ENCODE measurements around the gene SMIM24. TPM values are rescaled to one million over a fixed set of nuclear protein-coding genes. Genes with fewer than 3 reads are reported as not detected.
A peak's percentile ranks its signal among the peaks of the same experiment; 100 is the strongest.

The SMIM24 gene
- total RNA-seq, 4 donors from 2014 or later: 0.29 to 0.78 TPM; not detected in 2

GRCh38 chr19:3504735-3505134 lies 24.4 kb upstream of the SMIM24 start:
- intact Hi-C loops (cut with DNase I; ENCODE audit: low total_unique reads): no loop called here
- 86 to 91% methylated on average over 5 of the region's 5 CpGs for WGBS, 2 donors
- H3K4me3 ChIP-seq (ENCODE audit: low read depth, poor library complexity, severe bottlenecking): no peak overlapping the region
- no peak for DNase-seq (ENCODE audit: low spot score in 2 of 2)
- TF ChIP-seq, protein P1, sequence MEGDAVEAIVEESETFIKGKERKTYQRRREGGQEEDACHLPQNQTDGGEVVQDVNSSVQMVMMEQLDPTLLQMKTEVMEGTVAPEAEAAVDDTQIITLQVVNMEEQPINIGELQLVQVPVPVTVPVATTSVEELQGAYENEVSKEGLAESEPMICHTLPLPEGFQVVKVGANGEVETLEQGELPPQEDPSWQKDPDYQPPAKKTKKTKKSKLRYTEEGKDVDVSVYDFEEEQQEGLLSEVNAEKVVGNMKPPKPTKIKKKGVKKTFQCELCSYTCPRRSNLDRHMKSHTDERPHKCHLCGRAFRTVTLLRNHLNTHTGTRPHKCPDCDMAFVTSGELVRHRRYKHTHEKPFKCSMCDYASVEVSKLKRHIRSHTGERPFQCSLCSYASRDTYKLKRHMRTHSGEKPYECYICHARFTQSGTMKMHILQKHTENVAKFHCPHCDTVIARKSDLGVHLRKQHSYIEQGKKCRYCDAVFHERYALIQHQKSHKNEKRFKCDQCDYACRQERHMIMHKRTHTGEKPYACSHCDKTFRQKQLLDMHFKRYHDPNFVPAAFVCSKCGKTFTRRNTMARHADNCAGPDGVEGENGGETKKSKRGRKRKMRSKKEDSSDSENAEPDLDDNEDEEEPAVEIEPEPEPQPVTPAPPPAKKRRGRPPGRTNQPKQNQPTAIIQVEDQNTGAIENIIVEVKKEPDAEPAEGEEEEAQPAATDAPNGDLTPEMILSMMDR (IDR thresholded peaks at IDR 0.05): no peak
- no peak for TF ChIP-seq POLR2A (IDR thresholded peaks at IDR 0.05)

DNA sequence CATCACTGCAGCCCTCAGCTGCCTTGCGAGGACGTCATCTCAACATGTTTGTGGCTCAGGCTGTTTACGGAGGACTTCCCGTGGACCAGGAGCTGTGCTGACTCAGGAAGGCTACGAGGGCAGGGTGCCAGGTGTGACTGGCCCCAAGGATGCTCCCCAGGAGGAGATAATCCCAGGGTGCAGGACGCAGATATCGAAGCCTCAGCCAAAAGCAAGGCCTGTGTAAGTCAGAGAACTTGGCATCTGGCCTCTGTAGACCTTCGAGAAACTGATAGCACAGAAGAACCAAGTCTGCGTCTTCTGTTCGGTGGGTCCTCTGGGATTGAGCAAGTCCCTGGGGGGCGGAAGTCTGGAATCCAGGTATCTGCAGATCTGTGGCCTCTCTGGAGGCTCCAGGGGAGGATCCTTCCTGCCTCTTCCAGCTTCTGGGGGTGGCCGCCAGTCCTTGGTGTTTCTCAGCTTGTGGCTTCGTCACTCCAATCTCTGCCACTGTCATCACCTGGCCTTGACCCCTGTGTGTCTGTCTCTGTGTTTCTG lies 22.8 kb upstream of the SMIM24 start:
- no peak overlapping the region for H3K4me3 ChIP-seq (ENCODE audit: low read depth, poor library complexity, severe bottlenecking)
- intact Hi-C loops (cut with DNase I; ENCODE audit: low total_unique reads): no loop called here
- DNase-seq (ENCODE audit: low spot score in 2 of 2): no peak
- TF ChIP-seq, protein P1 (IDR thresholded peaks at IDR 0.05): no peak
- TF ChIP-seq POLR2A (IDR thresholded peaks at IDR 0.05): no peak
- whole genome bisulfite sequencing, 2 donors: 85 to 93% methylated on average over 9 to 13 of the region's 13 CpGs

GRCh38 chr19:3501780-3502179 lies 21.5 kb upstream of the SMIM24 start:
- WGBS, 2 donors: 77 to 85% methylated on average over 3 of the region's 3 CpGs
- no peak for TF ChIP-seq POLR2A (IDR thresholded peaks at IDR 0.05)
- TF ChIP-seq, protein P1 (IDR thresholded peaks at IDR 0.05): no peak
- intact Hi-C loops (cut with DNase I; ENCODE audit: low total_unique reads): no loop called here

DNA sequence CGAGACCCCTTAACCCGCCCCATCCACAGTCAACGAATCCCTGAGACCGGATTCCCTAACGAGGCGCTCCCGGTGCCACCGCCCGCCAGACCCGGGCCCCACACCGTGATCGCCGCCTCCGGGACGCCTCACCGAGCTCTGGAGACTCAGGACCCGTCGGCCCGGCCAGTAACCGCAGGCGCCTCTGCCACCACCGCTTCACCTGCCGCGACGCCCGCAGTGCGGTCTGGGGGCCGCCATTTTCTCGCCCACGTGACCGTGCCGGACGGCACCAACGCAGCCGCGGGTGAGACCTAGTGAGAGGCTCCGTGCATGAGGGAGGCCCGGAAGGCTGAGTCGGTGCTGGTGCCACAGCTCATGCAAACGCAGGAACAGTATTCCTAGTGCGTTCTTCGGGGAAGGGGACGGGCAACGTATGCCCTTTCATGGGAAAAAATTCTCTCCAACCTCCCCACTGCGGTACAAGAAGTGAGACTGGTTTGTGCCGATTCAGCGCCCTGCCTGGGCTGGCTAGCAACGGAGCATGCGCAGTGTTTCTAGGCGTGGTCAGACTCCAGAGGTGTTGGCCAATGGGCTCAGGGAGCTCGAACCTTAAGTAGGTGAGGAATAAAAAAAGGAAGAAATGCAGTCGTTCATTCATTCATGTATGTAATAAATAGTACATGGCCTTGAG lies 20.2 kb upstream of the SMIM24 start, which contains the start of gene DOHH:
DOHH (minus strand) TSS at position 246 of the 673 bp plus-strand sequence. CDS start 3,860 bp downstream, outside the sequence.
- intact Hi-C loops (cut with DNase I; ENCODE audit: low total_unique reads): no loop called here
- DNase-seq (ENCODE audit: low spot score in 2 of 2): peak; percentile 93 to 98
- 0% methylated on average over 21 to 49 of the region's 52 CpGs for WGBS, 2 donors
- TF ChIP-seq POLR2A (IDR thresholded peaks at IDR 0.05): no peak
- TF ChIP-seq, protein P1 (IDR thresholded peaks at IDR 0.05): no peak
- H3K4me3 ChIP-seq (ENCODE audit: low read depth, poor library complexity, severe bottlenecking): peak within 1 kb of the TSS; percentile 78

More at GRCh38 chr19:3501780-3502179, 21.5 kb upstream of the SMIM24 start:
- DNase-seq (ENCODE audit: low spot score in 2 of 2): no peak
- H3K4me3 ChIP-seq (ENCODE audit: low read depth, poor library complexity, severe bottlenecking): no peak overlapping the region

DNA sequence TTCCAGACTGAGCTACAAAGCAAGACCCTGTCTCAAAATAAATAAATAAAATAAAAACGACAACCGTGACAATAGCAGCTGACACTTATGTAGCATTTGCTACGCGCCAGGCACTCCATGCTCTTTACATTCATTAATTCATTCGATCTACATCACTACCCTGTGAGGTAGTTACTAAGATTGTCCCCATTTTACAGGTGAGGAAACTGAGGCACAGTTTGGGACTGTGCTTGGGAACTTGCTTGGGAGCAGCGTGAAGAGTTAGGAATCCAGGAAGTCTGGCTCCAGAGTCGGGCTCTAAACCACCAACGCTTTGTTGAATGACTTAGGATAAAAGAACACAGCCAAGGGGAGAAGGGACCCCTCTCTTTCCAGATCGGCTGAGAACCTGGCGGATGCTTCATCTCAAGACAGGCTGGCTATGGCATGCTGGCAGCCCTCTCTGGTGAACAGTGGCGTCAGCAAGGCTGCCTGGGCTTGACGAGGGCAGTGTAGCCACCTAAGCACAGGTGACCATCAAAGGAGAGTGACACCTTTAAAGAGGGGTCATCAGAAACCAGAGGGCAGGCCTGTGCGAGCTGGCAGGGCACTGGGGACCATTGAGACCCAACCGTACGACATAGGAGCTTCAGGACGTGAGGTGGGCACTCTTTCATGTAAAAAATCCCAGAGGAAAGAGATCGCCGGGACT lies 19.6 kb upstream of the SMIM24 start:
- 19 to 23% methylated on average over 18 of the region's 18 CpGs for WGBS, 2 donors
- intact Hi-C loops (cut with DNase I; ENCODE audit: low total_unique reads): no loop called here
- DNase-seq (ENCODE audit: low spot score in 2 of 2): no peak
- TF ChIP-seq POLR2A (IDR thresholded peaks at IDR 0.05): no peak
- TF ChIP-seq, protein P1 (IDR thresholded peaks at IDR 0.05): no peak
- peak overlapping the region; percentile 78 for H3K4me3 ChIP-seq (ENCODE audit: low read depth, poor library complexity, severe bottlenecking)

All from lower leg skin (tissue), 4 donors.